Stimulated activated CD8-positive, alpha-beta memory T cell treated with anti-CD3 and anti-CD28 coated beads, Interleukin-15, amount 100 ng/mL, for 4 hours (primary cell): Measurements from ENCODE around the gene NPEPL1.
"Not testable (repeated sequence)": the region's sequence is repeated elsewhere in the genome, so short reads cannot be mapped to it uniquely, and the experiment has no call there.

Experiments used
- DNase-seq, 2 donors: peaks; one replicate each; pipeline ENCODE4 v3.0.0-alpha.2; 2020; ENCODE audit warnings: low read depth in 2 of 2

Gene NPEPL1

GRCh38 chr20:58742668-58743566 is 50.3 kb downstream of the NPEPL1 start:
- no peak for DNase-seq

GRCh38 chr20:58743929-58744534 is 51.4 kb downstream of the NPEPL1 start:
- DNase-seq: no peak

- DNase-seq: no peak
Observed at GRCh38 chr20:58744836-58745235, 52.2 kb downstream of the NPEPL1 start.

GRCh38 chr20:58745391-58745790 is 52.8 kb downstream of the NPEPL1 start:
- DNase-seq: no peak

- DNase-seq: no peak
Observed at GRCh38 chr20:58746620-58747019, 54.0 kb downstream of the NPEPL1 start.

GRCh38 chr20:58747211-58747610 is 54.6 kb downstream of the NPEPL1 start:
- DNase-seq: no peak

- DNase-seq: no peak
Observed at GRCh38 chr20:58748618-58749017, 56.0 kb downstream of the NPEPL1 start.

- no peak for DNase-seq
Observed at GRCh38 chr20:58749098-58749769, 56.6 kb downstream of the NPEPL1 start.

- no peak for DNase-seq
Observed at GRCh38 chr20:58749979-58750378, 57.4 kb downstream of the NPEPL1 start.

GRCh38 chr20:58750706-58751105 is 58.1 kb downstream of the NPEPL1 start:
- DNase-seq: not testable (repeated sequence)

GRCh38 chr20:58751979-58752378 is 59.4 kb downstream of the NPEPL1 start:
- DNase-seq: no peak

GRCh38 chr20:58752565-58752964 is 60.0 kb downstream of the NPEPL1 start:
- DNase-seq: no peak

GRCh38 chr20:58753267-58753921 is 60.8 kb downstream of the NPEPL1 start:
- no peak for DNase-seq

- DNase-seq: no peak
Observed at GRCh38 chr20:58753922-58754551, 61.4 kb downstream of the NPEPL1 start.

GRCh38 chr20:58754584-58754983 is 62.0 kb downstream of the NPEPL1 start:
- no peak for DNase-seq

GRCh38 chr20:58755062-58755697 is 62.6 kb downstream of the NPEPL1 start:
- DNase-seq: no peak

- no peak for DNase-seq
Observed at GRCh38 chr20:58755766-58756449, 63.3 kb downstream of the NPEPL1 start.

- no peak for DNase-seq
Observed at GRCh38 chr20:58756450-58756775, 63.8 kb downstream of the NPEPL1 start.

- not testable (repeated sequence) for DNase-seq
Observed at GRCh38 chr20:58757647-58758046, 65.0 kb downstream of the NPEPL1 start.

GRCh38 chr20:58759947-58760346 is 67.3 kb downstream of the NPEPL1 start:
- DNase-seq: no peak

GRCh38 chr20:58760856-58761255 is 68.3 kb downstream of the NPEPL1 start:
- DNase-seq: no peak
